MM.1S (cell line): ENCODE results near the gene TREML4.
A peak's percentile ranks its signal among the peaks of the same experiment; 100 is the strongest.

ENCODE experiments used
- DNase-seq: peaks from one replicate; pipeline ENCODE4 v3.0.0-alpha.2; 2015
- H2AFZ ChIP-seq: fragments of 300-600 bp; sonication (generic); 2 replicates; pipeline ENCODE4 v1.6.0; 2016; ENCODE audit warnings: antibody characterized with exemption, low read length
- H3F3A ChIP-seq: fragments of 300-600 bp; sonication (generic); 2 replicates; pipeline ENCODE4 v1.6.1; 2016; ENCODE audit warnings: mild to moderate bottlenecking, antibody characterized with exemption, low read length, moderate library complexity, mixed read lengths; ENCODE audit not compliant: insufficient read depth
- H3K27ac ChIP-seq: fragments of 300-600 bp; sonication (generic); 2 replicates; pipeline ENCODE4 v1.5.1; 2016; ENCODE audit warnings: mild to moderate bottlenecking, low read length
- H3K27me3 ChIP-seq: fragments of 300-600 bp; sonication (generic); replicated peaks from 2 replicates; pipeline ENCODE4 v1.6.0; 2016; ENCODE audit warnings: low read length; ENCODE audit not compliant: insufficient read depth
- H3K36me3 ChIP-seq: fragments of 300-600 bp; sonication (generic); replicated peaks from 2 replicates; pipeline ENCODE4 v1.6.1; 2016; ENCODE audit warnings: mild to moderate bottlenecking, low read length, mixed read lengths; ENCODE audit not compliant: insufficient read depth
- H3K4me1 ChIP-seq: fragments of 300-600 bp; sonication (generic); 2 replicates; pipeline ENCODE4 v1.6.1; 2016; ENCODE audit warnings: low read length, mixed read lengths
- H3K4me2 ChIP-seq: fragments of 300-600 bp; sonication (generic); 2 replicates; pipeline ENCODE4 v1.6.0; 2016; ENCODE audit warnings: low read depth, low read length
- H3K4me3 ChIP-seq: fragments of 300-600 bp; sonication (generic); 2 replicates; pipeline ENCODE4 v1.5.1; 2016; ENCODE audit warnings: low read length, mixed read lengths
- H3K79me2 ChIP-seq: fragments of 300-600 bp; sonication (generic); 2 replicates; pipeline ENCODE4 v1.6.1; 2016; ENCODE audit warnings: mixed run types, low read length, mixed read lengths
- H3K9ac ChIP-seq: fragments of 300-600 bp; sonication (generic); 2 replicates; pipeline ENCODE4 v1.6.1; 2016; ENCODE audit warnings: low read length, mixed read lengths
- H3K9me2 ChIP-seq: fragments of 300-600 bp; sonication (generic); replicated peaks from 2 replicates; pipeline ENCODE4 v1.6.1; 2016; ENCODE audit warnings: mild to moderate bottlenecking, low read length, mixed read lengths; ENCODE audit not compliant: insufficient read depth
- H3K9me3 ChIP-seq: fragments of 300-600 bp; sonication (generic); replicated peaks from 2 replicates; pipeline ENCODE4 v1.6.1; 2016; ENCODE audit warnings: mild to moderate bottlenecking, low read length, mixed read lengths; ENCODE audit not compliant: insufficient read depth
- H4K20me1 ChIP-seq: fragments of 300-600 bp; sonication (generic); 2 replicates; pipeline ENCODE4 v1.6.1; 2016; ENCODE audit warnings: mild to moderate bottlenecking, low read length, moderate library complexity, mixed read lengths; ENCODE audit not compliant: insufficient read depth
- EZH2 ChIP-seq: fragments of 300-600 bp; sonication (generic); optimal IDR thresholded peaks from 2 replicates; pipeline ENCODE3; 2017; ENCODE audit warnings: low read depth, mild to moderate bottlenecking, antibody characterized with exemption, low read length, mixed read lengths
- EZH2phosphoT487 ChIP-seq: fragments of 300-600 bp; sonication (generic); IDR thresholded peaks from 2 replicates; pipeline ENCODE4 v1.6.1; 2018; ENCODE audit warnings: antibody characterized with exemption, low read length
- TF ChIP-seq, protein P1 (sequence below): fragments of 300-600 bp; sonication (generic); IDR thresholded peaks from 2 replicates; pipeline ENCODE4 v1.5.1; 2016; ENCODE audit warnings: antibody characterized with exemption, low read length, mixed read lengths

TREML4 gene

DNA sequence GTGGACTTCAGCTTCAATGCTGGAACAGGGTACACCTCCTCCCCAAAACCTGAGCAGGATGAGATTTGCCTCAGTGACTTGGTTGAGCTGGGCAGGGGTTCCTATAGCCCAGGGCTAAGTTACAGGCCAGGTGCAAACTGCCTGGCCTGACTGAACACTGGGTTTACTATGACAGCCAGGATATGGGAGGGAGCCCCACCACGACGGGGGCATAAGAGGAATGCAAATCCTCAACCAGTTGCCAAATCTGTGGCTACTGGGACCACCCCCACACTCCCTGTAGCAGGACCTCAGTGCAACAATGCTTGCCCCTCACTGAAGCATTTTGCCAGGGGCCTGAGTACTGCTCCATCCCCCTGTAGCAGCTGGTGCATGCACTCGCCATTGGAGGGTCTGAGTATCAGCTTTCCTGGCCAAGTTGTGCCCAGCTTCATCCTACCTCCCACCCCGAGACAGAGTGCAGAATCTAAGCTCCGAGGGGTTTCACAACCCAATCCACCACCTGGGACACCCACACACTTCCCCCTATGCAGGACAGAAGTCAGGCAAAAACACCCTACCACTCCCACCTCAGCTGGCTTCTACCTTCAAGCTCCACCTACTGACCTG is 27.6 kb downstream of the TREML4 start:
- TF ChIP-seq EZH2 (no peak), EZH2phosphoT487 (no peak)
- TF ChIP-seq, protein P1, sequence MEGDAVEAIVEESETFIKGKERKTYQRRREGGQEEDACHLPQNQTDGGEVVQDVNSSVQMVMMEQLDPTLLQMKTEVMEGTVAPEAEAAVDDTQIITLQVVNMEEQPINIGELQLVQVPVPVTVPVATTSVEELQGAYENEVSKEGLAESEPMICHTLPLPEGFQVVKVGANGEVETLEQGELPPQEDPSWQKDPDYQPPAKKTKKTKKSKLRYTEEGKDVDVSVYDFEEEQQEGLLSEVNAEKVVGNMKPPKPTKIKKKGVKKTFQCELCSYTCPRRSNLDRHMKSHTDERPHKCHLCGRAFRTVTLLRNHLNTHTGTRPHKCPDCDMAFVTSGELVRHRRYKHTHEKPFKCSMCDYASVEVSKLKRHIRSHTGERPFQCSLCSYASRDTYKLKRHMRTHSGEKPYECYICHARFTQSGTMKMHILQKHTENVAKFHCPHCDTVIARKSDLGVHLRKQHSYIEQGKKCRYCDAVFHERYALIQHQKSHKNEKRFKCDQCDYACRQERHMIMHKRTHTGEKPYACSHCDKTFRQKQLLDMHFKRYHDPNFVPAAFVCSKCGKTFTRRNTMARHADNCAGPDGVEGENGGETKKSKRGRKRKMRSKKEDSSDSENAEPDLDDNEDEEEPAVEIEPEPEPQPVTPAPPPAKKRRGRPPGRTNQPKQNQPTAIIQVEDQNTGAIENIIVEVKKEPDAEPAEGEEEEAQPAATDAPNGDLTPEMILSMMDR = no peak
- H3K4me1 ChIP-seq = peaks cover 47% of the 10 kb centered on the region
- H3K36me3 ChIP-seq = no peaks in the 10 kb centered on the region
- peak overlapping the region; percentile 3; the same call in 1 of the 2 replicates for H3K4me3 ChIP-seq
- peak; percentile 31 for DNase-seq
- no peaks in the 10 kb centered on the region for H4K20me1 ChIP-seq
- no peaks in the 10 kb centered on the region for H3K9me3 ChIP-seq
- H3K79me2 ChIP-seq = no peaks in the 10 kb centered on the region
- no peaks in the 10 kb centered on the region for H3K27me3 ChIP-seq
- no peaks in the 10 kb centered on the region for H3K9me2 ChIP-seq
- H3K9ac ChIP-seq = peak overlapping the region; percentile 41; the same call in 1 of the 2 replicates
- H3K4me2 ChIP-seq = peak overlapping the region; percentile 53
- H3K27ac ChIP-seq = peak overlapping the region; percentile 94
- H2AFZ ChIP-seq = peak overlapping the region; percentile 29; the same call in 1 of the 2 replicates
- H3F3A ChIP-seq = peaks cover 31% of the 10 kb centered on the region

DNA sequence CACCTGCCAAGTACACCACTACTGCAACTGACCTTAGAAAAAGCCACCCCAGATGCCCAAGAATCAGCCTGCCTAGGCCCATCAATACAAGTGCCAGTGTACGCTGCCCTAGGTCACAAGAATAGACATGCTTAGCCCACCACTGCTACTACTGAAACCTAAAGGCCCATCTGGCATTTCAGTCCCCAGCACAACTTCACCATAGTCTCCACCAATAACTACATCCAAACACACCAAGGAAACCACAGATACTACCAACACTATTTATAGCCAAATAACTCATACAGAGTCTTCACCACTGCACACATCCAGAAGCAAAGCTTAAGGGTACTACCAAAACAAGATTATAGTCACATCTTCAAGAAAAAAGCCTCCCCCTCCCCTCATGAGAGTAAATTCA is 28.2 kb downstream of the TREML4 start:
- peak overlapping the region; percentile 29; the same call in 1 of the 2 replicates for H2AFZ ChIP-seq
- DNase-seq = peak; percentile 88
- no peaks in the 10 kb centered on the region for H3K9me3 ChIP-seq
- peaks cover 47% of the 10 kb centered on the region for H3K4me1 ChIP-seq
- no peaks in the 10 kb centered on the region for H4K20me1 ChIP-seq
- H3K79me2 ChIP-seq = no peaks in the 10 kb centered on the region
- TF ChIP-seq, protein P1 = no peak
- TF ChIP-seq EZH2phosphoT487 (no peak), EZH2 (no peak)
- H3K4me3 ChIP-seq = peak overlapping the region; percentile 3; the same call in 1 of the 2 replicates
- no peaks in the 10 kb centered on the region for H3K9me2 ChIP-seq
- H3K36me3 ChIP-seq = no peaks in the 10 kb centered on the region
- peak overlapping the region; percentile 53 for H3K4me2 ChIP-seq
- no peaks in the 10 kb centered on the region for H3K27me3 ChIP-seq
- H3K27ac ChIP-seq = peak overlapping the region; percentile 94
- peaks cover 31% of the 10 kb centered on the region for H3F3A ChIP-seq
- H3K9ac ChIP-seq = peak overlapping the region; percentile 41; the same call in 1 of the 2 replicates

DNA sequence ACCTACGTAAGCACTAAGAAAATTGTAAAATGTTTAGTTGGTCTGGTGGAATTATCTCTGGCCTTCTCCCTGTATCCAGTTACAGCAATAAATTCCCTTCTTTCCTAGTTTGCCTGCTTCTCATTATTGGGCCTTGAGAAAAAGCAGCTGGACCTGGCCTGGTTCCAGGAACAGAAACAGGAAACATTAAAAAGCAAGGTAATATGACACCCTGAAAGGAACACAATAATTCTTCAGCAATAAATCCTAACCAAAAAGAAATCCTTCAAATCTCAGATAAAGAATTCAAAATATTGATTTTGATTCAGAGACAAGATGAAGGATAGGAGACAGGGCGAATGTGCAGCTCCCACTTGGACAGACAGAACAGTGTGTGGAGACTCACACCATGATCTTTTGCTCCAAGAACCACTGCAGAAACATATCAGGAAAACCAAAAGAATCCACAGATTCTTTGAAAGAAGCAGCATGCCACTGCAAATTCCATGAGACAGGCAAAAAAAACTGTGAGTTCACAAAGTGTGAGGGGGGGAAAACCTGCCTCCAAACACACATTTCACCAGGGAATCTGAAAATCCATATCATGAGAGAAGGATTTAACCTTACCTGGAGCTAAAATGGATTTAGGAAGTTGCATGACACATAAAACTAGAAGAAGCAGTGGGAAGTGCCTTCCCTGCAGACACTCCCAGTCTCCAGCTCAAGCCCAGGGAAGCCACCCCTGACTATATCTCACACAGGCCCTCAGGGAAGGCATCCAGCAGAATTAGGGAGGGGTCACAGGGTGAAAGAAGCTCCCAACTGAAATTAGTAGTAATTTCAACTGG is 29.4 kb downstream of the TREML4 start:
- Histone ChIP-seq H3K79me2 (no peaks in the 10 kb centered on the region), H3K36me3 (no peaks in the 10 kb centered on the region), H2AFZ (peak overlapping the region; percentile 24; the same call in 1 of the 2 replicates), H3K27ac (peak overlapping the region; percentile 94; the same call in 1 of the 2 replicates), H4K20me1 (no peaks in the 10 kb centered on the region), H3K4me1 (peaks cover 47% of the 10 kb centered on the region), H3K4me3 (no peak overlapping the region), H3F3A (peaks cover 31% of the 10 kb centered on the region), H3K4me2 (peak overlapping the region; percentile 53; the same call in 1 of the 2 replicates), H3K9me2 (no peaks in the 10 kb centered on the region), H3K27me3 (no peaks in the 10 kb centered on the region), H3K9me3 (no peaks in the 10 kb centered on the region), H3K9ac (no peak overlapping the region; the same call in 1 of the 2 replicates)
- no peak for DNase-seq
- TF ChIP-seq, protein P1 = no peak
- TF ChIP-seq EZH2 (no peak), EZH2phosphoT487 (no peak)
